Muscle layer of duodenum (tissue), 2 donors: Measurements from ENCODE around the gene ZNF385B.

ENCODE experiments used
- H3K27ac ChIP-seq: one replicate; pipeline ENCODE4 v1.7.0; 2013; ENCODE audit warnings: mild to moderate bottlenecking, low read length
- H3K27me3 ChIP-seq: one replicate; pipeline ENCODE4 v1.7.0; 2013; ENCODE audit warnings: low read depth, mild to moderate bottlenecking, control low read depth, low read length
- H3K36me3 ChIP-seq, 2 donors: one replicate each; pipeline ENCODE4 v1.7.0; 2013; ENCODE audit warnings: low read length in 2 of 2, control low read depth in 1 of 2, mild to moderate bottlenecking in 1 of 2; ENCODE audit not compliant: insufficient read depth in 2 of 2, control insufficient read depth in 1 of 2
- H3K4me1 ChIP-seq, 2 donors: one replicate each; pipeline ENCODE4 v1.7.0; 2013; ENCODE audit warnings: low read length in 2 of 2, mild to moderate bottlenecking in 2 of 2, control low read depth in 1 of 2, moderate library complexity in 1 of 2; ENCODE audit not compliant: insufficient read depth in 2 of 2, control insufficient read depth in 1 of 2
- H3K4me3 ChIP-seq, 2 donors: one replicate each; pipeline ENCODE4 v1.7.0; 2013; ENCODE audit warnings: low read length in 2 of 2, low read depth in 1 of 2, mild to moderate bottlenecking in 1 of 2
- H3K9me3 ChIP-seq, 2 donors: one replicate each; pipeline ENCODE4 v1.7.0; 2013; ENCODE audit warnings: low read length in 2 of 2, control low read depth in 1 of 2, mild to moderate bottlenecking in 1 of 2; ENCODE audit not compliant: control insufficient read depth in 1 of 2
- donor health status: healthy.

Gene ZNF385B

DNA sequence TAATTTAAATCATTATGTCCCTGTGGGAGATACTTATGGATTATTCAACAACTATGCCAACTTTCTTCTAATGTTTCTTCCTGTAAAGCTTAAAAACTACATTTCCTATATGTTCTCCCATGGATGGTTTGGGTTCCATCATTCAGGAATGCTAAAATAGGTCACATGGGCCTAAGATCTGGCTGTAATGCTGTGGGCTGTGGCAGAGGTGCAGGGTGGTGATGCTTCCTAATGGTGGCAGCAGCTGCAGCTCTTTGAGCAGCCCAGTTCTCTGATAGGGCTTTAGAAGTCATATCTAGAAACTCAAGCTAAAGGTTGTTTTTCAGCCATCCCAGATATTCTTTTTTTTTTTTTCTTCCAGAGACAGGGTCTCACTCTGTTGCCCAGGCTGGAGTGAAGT is 266.1 kb downstream of the ZNF385B start:
- no peaks in the 10 kb centered on the region for H3K27me3 ChIP-seq
- H3K4me1 ChIP-seq: no peaks in the 10 kb centered on the region
- H3K9me3 ChIP-seq: no peaks in the 10 kb centered on the region
- no peak overlapping the region for H3K4me3 ChIP-seq
- H3K27ac ChIP-seq: no peak overlapping the region
- no peaks in the 10 kb centered on the region for H3K36me3 ChIP-seq

DNA sequence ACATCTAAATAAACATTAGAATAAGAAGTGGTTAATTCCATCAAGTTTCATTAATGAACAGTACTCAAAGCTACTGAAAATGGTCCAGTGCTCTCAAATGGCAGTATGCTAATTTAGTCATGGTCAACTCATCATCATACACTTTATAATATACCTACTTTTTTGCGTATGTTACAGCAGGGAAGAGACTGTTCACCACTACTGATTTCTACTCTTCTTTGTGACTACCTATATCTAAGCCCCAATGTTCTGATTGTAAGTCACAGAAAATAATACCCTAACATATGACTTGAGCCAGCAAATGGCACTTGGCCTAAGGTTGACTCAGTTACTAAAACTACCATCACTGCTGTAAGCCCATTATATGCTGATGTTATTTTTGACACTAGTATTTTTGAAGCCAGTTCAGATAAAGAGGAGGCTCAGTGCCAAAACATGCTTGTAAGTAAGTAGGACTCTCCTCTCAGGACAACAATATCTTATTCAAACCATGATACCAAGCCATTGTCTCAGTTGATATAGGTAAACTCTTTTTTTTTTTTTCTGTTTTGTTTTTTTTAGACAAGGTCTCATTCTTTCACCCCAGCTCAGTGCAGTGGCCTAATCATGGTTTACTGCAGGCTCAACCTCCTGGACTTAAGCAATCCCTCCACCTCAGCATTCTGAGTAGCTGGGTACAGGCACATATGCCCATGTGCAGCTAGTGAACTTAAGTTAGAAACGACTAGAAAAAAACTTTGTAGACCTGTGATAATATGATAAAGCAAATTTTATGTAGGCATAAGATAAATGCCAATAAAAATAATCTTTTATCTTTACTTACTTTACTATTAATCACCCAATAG is 266.9 kb downstream of the ZNF385B start:
- H3K4me1 ChIP-seq: no peaks in the 10 kb centered on the region
- H3K27ac ChIP-seq: no peak overlapping the region
- H3K36me3 ChIP-seq: no peaks in the 10 kb centered on the region
- H3K4me3 ChIP-seq: no peak overlapping the region
- no peaks in the 10 kb centered on the region for H3K27me3 ChIP-seq
- H3K9me3 ChIP-seq: no peaks in the 10 kb centered on the region

DNA sequence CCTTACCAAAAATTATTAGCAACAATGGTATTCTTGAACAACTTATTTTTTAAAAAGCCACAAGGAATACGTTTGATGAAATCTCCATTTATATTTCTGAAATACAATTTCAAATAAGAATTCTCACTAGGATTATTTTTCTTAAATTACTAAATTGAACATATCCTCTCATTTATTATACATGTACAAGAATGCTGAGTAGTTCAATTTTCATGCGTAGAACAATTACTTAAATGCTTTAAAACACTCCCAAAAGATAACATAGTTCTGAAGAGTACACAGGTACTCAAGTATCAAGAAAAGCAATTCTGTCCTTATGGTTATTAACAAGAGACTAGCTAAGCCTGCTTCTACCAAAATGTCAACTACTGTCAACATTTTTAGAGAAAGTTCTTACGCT is 268.1 kb downstream of the ZNF385B start:
- Histone ChIP-seq H3K27ac (no peak overlapping the region), H3K27me3 (no peaks in the 10 kb centered on the region), H3K4me1 (no peaks in the 10 kb centered on the region), H3K9me3 (no peaks in the 10 kb centered on the region), H3K4me3 (no peak overlapping the region), H3K36me3 (no peaks in the 10 kb centered on the region)

DNA sequence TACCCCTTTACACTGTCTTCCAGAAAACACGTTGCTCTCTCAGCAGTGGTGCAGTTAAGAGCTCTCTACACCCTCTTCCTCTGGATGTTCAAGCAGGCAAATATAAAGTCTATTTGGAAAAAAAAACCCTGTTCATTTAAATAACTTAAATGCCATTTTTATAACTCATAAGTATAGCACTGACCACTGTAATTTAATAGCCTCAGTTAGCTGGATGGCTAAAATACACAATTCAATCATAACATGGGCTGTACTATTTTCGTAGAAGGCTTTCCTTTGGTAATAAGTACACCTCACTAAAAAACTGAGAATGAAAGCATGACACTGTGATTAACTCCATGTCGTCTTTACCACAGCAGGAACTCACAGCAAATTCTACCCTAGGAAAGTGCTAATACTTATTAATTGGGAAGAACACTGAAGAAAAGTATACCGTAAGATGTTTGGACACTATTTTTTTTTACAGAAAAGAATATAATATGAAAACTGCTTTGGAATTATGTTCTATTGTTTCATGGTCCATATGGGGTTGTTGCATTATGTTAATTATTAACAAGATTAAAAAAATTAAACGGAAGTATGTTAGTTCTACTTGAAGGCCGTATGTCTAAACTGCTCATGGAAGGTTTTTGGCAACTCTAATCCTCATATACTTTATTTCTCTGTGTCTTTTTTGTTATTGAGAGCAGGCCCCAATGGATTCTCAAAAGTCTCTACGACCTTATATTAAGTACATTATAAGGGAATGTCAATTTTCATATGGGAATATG is 269.1 kb downstream of the ZNF385B start:
- Histone ChIP-seq H3K9me3 (no peaks in the 10 kb centered on the region), H3K4me1 (no peaks in the 10 kb centered on the region), H3K27me3 (no peaks in the 10 kb centered on the region), H3K4me3 (no peak overlapping the region), H3K36me3 (no peaks in the 10 kb centered on the region), H3K27ac (no peak overlapping the region)

DNA sequence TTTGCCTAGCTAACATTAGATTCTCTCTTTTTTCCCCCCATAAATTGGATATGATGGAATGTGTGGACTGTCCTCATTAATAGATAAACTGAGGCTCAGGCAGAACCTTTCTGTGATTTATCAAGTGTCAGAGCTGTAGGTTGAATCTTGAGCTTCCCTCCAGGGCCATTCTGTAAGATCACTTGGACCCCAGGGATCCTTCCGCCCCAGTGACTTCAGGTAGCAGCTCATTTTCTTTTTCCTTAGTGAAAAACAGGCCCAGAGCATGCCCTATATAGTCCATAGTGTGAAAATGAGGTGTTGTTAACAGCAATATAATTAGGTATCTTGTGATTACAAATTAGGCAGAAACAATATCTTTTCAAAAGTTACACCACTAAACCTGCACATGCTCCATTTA is 269.7 kb downstream of the ZNF385B start:
- no peaks in the 10 kb centered on the region for H3K9me3 ChIP-seq
- H3K36me3 ChIP-seq: no peaks in the 10 kb centered on the region
- H3K4me1 ChIP-seq: no peaks in the 10 kb centered on the region
- H3K27me3 ChIP-seq: no peaks in the 10 kb centered on the region
- H3K4me3 ChIP-seq: no peak overlapping the region
- H3K27ac ChIP-seq: no peak overlapping the region

DNA sequence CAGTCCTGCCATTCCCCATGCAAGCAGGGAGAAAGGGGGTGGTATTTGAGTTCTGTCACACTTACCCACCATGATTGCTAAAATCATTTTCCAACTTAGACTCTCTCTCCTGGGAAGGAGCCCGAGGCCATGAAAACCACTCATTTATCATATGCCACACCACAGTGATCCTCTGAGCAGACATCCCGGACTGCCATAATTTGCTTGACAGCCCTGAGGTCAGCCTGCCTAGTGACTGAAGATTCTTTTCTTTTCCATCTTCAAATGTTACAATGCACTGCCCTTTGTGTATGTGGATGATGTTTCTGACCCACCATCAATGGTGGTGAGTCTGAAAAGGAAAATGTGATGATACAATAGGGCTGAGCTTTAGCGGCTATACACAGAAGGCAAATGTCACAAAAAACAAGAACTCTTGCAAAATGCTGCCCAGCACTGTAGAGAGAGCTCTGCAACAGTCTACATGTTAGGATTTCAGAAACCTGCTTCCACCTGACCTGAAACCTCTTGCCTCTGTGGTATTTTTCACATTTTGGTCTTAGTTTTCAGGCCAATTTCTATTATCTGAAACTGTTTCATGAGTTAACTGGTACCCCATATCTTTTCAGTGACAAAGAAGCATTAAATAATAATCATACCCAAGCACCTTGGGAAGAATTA is 272.8 kb downstream of the ZNF385B start:
- Histone ChIP-seq H3K9me3 (no peaks in the 10 kb centered on the region), H3K27me3 (no peaks in the 10 kb centered on the region), H3K36me3 (no peaks in the 10 kb centered on the region), H3K27ac (no peak overlapping the region), H3K4me3 (no peak overlapping the region), H3K4me1 (no peaks in the 10 kb centered on the region)

DNA sequence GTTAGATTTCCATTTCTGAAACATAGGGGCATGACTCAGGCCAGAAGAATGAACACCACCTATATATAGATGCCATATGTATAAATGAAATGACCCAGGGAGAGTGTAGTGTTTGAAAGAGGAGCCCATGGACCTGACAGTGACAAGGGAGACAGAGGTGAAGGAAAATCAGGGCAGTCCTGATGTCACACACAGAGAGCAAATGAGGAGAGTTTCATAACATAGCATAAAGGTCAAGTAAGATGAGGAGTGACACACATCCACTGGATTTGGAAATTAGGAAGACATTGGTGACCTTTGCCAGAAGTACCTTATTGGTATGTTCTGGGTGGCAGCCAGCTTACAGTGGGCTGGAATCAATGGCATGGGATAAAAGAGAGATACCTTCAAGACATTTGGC is 276.7 kb downstream of the ZNF385B start:
- Histone ChIP-seq H3K4me1 (no peaks in the 10 kb centered on the region), H3K9me3 (no peaks in the 10 kb centered on the region), H3K36me3 (no peaks in the 10 kb centered on the region), H3K4me3 (no peak overlapping the region), H3K27ac (no peak overlapping the region), H3K27me3 (no peaks in the 10 kb centered on the region)

DNA sequence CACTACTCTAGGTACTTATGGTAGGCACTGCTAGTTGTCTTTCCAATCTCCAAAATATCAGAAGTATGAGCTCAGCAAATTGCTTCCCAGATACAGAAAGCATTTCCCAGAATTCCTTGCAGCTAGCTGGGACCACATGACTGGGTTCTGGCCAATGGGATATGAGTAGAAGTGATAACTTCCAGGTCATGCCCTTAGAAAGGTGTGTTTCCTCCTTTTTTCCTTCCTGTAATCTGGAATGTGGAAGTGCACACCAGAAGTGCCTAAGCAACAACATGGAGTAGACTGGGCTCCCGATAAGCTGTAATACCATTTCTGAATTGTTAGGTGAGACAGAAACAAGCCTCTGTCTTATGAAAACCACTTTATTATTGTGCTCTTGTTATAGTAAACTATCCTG is 279.8 kb downstream of the ZNF385B start:
- no peaks in the 10 kb centered on the region for H3K9me3 ChIP-seq
- no peaks in the 10 kb centered on the region for H3K36me3 ChIP-seq
- H3K27me3 ChIP-seq: no peaks in the 10 kb centered on the region
- H3K27ac ChIP-seq: no peak overlapping the region
- H3K4me1 ChIP-seq: no peaks in the 10 kb centered on the region
- no peak overlapping the region for H3K4me3 ChIP-seq

DNA sequence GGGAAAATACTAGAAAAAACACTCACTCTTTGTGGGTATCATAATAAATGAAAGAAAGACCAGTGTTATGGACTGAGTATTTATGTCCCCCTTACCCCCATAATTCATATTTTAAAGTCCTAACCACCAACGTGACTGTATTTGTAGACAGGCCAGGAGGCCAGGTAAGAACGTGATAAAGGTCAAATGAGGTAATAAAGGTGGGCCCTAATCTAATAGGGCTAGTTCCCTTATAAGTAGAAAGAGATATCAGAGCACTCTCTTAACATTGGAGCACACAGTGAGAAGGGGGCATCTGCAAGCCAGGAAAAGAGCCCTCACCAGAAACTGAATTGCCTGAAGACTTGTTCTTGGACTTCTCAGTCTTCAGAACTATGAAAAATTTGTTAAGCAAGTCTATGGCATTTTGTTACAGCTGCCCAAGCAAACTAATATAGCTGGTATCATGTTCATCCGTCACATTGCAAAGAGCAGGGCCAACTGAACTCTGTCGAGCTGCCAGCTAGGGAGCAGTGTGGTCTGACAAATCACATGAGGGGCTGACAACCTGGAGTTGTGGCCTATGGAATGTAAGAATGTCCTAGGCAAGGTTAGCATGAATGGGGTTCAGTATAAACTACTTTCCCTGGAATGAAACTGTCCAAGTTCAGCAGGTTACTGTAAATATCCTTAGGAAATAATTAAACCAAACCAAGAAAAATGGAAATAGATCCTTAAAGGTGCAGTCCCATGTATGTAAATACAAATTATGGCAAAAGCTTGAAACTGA is 280.9 kb downstream of the ZNF385B start:
- H3K9me3 ChIP-seq: no peaks in the 10 kb centered on the region
- no peak overlapping the region for H3K4me3 ChIP-seq
- no peaks in the 10 kb centered on the region for H3K4me1 ChIP-seq
- no peaks in the 10 kb centered on the region for H3K36me3 ChIP-seq
- H3K27ac ChIP-seq: no peak overlapping the region
- no peaks in the 10 kb centered on the region for H3K27me3 ChIP-seq

DNA sequence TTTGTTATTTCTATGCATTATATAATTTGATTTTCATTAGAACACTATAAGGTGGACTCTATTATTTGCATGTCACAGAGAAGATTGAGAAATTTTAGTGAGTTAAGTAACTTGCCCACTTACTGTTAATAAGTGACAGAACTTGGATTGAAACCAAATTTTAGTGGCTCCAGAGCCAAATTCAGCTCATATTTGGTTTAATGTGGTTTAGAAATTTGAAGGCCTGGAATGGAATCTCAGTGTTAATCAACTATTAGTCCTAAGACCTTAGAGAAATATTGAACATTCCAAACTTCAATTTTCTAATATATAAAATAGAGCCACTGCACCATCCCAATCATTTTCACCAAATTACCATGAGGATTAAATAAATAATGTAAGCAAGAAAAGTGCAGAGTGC is 281.6 kb downstream of the ZNF385B start:
- no peaks in the 10 kb centered on the region for H3K4me1 ChIP-seq
- no peaks in the 10 kb centered on the region for H3K27me3 ChIP-seq
- no peak overlapping the region for H3K27ac ChIP-seq
- H3K36me3 ChIP-seq: no peaks in the 10 kb centered on the region
- H3K4me3 ChIP-seq: no peak overlapping the region
- H3K9me3 ChIP-seq: no peaks in the 10 kb centered on the region
